ENCODE results near the gene SLC15A3. TPM values are rescaled to one million over a fixed set of nuclear protein-coding genes. Genes with fewer than 3 reads are reported as not detected.

Gene SLC15A3
- total RNA-seq, 2 experiments from 2014 or later = 10.5 to 11.9 TPM

DNA sequence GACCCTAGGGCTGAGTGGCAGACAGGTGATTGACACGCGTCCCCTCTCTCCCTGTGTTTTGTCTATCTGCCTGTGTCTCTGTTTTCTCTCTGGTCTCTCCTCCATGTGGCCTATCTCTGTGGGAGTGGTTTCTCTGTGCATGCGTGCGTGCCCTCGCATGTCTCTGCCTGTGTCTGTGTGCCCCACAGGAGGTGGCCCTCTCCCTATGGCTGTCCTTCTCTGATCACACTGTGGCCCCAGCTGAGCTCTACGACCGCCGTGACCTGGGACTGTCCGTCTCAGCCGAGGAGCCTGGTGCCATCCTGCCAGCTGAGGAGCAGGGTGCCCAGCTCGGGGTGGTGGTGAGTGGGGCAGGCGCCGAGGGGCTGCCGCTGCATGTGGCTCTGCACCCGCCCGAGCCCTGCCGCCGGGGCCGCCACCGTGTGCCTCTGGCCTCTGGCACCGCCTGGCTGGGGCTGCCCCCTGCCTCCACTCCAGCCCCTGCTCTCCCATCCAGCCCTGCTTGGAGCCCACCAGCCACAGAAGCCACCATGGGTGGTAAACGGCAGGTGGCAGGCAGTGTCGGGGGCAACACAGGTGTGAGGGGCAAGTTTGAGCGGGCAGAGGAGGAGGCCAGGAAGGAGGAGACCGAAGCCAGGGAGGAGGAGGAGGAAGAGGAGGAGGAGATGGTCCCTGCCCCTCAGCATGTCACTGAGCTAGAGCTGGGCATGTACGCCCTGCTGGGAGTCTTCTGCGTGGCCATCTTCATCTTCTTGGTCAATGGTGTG is 16.1 kb downstream of the SLC15A3 start:
- Histone ChIP-seq H3K27me3 (ENCODE audit: control insufficient read depth in 1 of 2, insufficient read depth in 2 of 2, low read length in 2 of 2) (peaks cover 0 to 2% of the 10 kb centered on the region in 2 experiments), H3K4me1 (ENCODE audit: insufficient read depth, low read length) (no peaks in the 10 kb centered on the region), H3K4me3 (ENCODE audit: low read length) (no peak overlapping the region), H3K36me3 (ENCODE audit: insufficient read depth, low read length) (no peaks in the 10 kb centered on the region), H3K27ac (ENCODE audit: low read depth in 1 of 2, low read length in 2 of 2) (no peak overlapping the region), H3K9me3 (ENCODE audit: control insufficient read depth in 1 of 2, insufficient read depth in 1 of 2, low read length in 2 of 2) (no peaks in the 10 kb centered on the region)
- no peaks in the 10 kb centered on the region for H3K27me3 Mint-ChIP-seq
- CTCF ChIA-PET = no interaction called here
- TF ChIP-seq, protein P1, sequence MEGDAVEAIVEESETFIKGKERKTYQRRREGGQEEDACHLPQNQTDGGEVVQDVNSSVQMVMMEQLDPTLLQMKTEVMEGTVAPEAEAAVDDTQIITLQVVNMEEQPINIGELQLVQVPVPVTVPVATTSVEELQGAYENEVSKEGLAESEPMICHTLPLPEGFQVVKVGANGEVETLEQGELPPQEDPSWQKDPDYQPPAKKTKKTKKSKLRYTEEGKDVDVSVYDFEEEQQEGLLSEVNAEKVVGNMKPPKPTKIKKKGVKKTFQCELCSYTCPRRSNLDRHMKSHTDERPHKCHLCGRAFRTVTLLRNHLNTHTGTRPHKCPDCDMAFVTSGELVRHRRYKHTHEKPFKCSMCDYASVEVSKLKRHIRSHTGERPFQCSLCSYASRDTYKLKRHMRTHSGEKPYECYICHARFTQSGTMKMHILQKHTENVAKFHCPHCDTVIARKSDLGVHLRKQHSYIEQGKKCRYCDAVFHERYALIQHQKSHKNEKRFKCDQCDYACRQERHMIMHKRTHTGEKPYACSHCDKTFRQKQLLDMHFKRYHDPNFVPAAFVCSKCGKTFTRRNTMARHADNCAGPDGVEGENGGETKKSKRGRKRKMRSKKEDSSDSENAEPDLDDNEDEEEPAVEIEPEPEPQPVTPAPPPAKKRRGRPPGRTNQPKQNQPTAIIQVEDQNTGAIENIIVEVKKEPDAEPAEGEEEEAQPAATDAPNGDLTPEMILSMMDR (IDR thresholded peaks at IDR 0.05) = no peak
- no peaks in the 10 kb centered on the region for H3K36me3 Mint-ChIP-seq (ENCODE audit: low read depth)
- H3K27ac Mint-ChIP-seq = no peak overlapping the region
- POLR2A ChIA-PET = no interaction called here
- H3K4me1 Mint-ChIP-seq (ENCODE audit: low read depth) = no peaks in the 10 kb centered on the region
- H3K9me3 Mint-ChIP-seq = no peaks in the 10 kb centered on the region
- ATAC-seq (ENCODE audit: poor library complexity) = no peak
- no peak overlapping the region for H3K4me3 Mint-ChIP-seq
- intact Hi-C loops (cut with DNase I, micrococcal nuclease) = no loop called here
- no peak for DNase-seq

DNA sequence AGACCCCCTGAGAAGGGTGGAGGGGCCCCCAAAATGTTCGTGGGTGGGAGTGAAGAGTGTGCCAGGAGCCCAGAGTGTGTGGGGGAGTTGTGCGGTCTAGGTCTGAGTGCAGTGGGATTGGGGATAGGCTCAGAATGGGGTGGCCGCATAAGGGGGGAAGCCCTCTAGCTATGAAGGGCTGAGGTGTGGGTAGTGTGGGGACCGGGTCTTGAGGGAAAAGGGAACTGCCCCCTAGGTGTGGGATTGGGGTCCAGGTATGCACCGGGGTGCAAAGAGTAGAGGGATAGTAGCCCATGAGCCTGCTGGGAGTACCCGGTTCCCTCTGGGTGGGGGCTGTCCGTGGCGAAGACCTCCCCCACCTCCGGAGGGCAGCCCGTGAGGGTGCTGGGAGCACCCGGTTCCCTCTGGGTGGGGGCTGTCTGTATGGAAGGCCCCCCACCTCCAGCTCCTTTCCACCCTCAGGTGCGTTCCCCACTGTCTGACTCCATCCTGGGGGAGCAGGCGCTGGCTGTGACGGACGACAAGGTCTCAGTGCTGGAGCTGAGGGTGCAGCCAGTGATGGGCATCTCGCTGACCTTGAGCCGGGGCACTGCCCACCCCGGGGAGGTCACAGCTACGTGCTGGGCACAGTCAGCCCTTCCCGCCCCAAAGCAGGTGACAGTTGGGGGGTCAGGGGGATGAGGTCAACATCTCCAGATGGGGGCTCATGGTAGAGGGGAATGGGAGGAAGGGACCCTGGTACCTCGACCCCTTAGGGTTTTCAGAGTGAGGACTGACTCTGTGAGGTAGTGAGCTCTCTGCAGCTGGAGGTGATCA is 17.0 kb downstream of the SLC15A3 start:
- intact Hi-C loops (cut with DNase I, micrococcal nuclease) = no loop called here
- TF ChIP-seq, protein P1 (IDR thresholded peaks at IDR 0.05) = no peak
- H3K36me3 ChIP-seq (ENCODE audit: insufficient read depth, low read length) = no peaks in the 10 kb centered on the region
- H3K4me1 Mint-ChIP-seq (ENCODE audit: low read depth) = no peaks in the 10 kb centered on the region
- ChIA-PET CTCF (no interaction called here), POLR2A (interaction anchor here (0.6 kb wide), 1 partner anchor 140 kb away, joined by 3 read pairs; no protein-coding TSS in a partner anchor)
- no peak overlapping the region for H3K27ac Mint-ChIP-seq
- H3K36me3 Mint-ChIP-seq (ENCODE audit: low read depth) = no peaks in the 10 kb centered on the region
- no peaks in the 10 kb centered on the region for H3K9me3 Mint-ChIP-seq
- H3K27me3 ChIP-seq (ENCODE audit: control insufficient read depth in 1 of 2, insufficient read depth in 2 of 2, low read length in 2 of 2) = peaks cover 0 to 5% of the 10 kb centered on the region in 2 experiments
- H3K9me3 ChIP-seq (ENCODE audit: control insufficient read depth in 1 of 2, insufficient read depth in 1 of 2, low read length in 2 of 2) = no peaks in the 10 kb centered on the region
- H3K4me3 Mint-ChIP-seq = no peak overlapping the region
- ATAC-seq (ENCODE audit: poor library complexity) (no peak), DNase-seq (no peak)
- no peaks in the 10 kb centered on the region for H3K27me3 Mint-ChIP-seq
- H3K27ac ChIP-seq (ENCODE audit: low read depth in 1 of 2, low read length in 2 of 2) = no peak overlapping the region
- no peaks in the 10 kb centered on the region for H3K4me1 ChIP-seq (ENCODE audit: insufficient read depth, low read length)
- no peak overlapping the region for H3K4me3 ChIP-seq (ENCODE audit: low read length)

DNA sequence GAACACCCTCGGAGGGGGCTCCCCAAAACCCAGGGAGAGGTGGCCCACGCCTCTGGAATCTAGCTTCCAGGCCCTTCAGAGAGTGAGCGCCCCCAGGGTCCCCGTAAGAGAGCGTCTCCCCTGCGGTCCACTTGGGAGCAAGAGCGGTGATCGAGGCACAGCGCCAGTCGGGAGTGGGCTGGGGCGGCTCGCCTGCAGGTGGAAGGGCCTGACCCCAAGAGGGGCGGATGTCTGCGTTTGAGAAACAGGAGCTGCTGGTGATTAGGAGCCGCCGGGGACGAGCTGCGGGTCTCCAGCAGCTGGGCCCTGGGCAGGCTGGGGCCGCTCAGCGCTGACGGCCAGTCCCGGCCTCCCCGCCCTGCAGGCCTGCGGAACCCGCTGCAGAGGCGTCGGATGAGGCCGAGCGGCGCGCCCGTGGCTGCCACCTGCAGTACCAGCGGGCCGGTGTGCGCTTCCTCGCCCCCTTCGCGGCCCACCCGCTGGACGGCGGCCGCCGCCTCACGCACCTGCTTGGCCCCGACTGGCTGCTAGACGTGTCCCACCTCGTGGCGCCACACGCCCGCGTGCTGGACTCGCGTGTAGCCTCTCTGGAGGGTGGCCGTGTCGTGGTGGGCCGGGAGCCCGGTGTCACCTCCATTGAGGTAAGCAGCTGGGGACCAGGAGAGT is 17.7 kb downstream of the SLC15A3 start:
- no peaks in the 10 kb centered on the region for H3K4me1 ChIP-seq (ENCODE audit: insufficient read depth, low read length)
- no peaks in the 10 kb centered on the region for H3K36me3 ChIP-seq (ENCODE audit: insufficient read depth, low read length)
- no peak overlapping the region for H3K4me3 ChIP-seq (ENCODE audit: low read length)
- Mint-ChIP-seq H3K27me3 (no peaks in the 10 kb centered on the region), H3K36me3 (ENCODE audit: low read depth) (no peaks in the 10 kb centered on the region), H3K4me3 (no peak overlapping the region), H3K9me3 (no peaks in the 10 kb centered on the region), H3K27ac (no peak overlapping the region), H3K4me1 (ENCODE audit: low read depth) (no peaks in the 10 kb centered on the region)
- ATAC-seq (ENCODE audit: poor library complexity) = no peak
- no peak for DNase-seq
- peaks cover 0 to 5% of the 10 kb centered on the region in 2 experiments for H3K27me3 ChIP-seq (ENCODE audit: control insufficient read depth in 1 of 2, insufficient read depth in 2 of 2, low read length in 2 of 2)
- intact Hi-C loops (cut with DNase I, micrococcal nuclease) = no loop called here
- no peaks in the 10 kb centered on the region for H3K9me3 ChIP-seq (ENCODE audit: control insufficient read depth in 1 of 2, insufficient read depth in 1 of 2, low read length in 2 of 2)
- ChIA-PET CTCF (no interaction called here), POLR2A (interaction anchor here (0.6 to 0.9 kb wide), 2 partner anchors 21 to 141 kb away, joined by 3 read pairs; no protein-coding TSS in a partner anchor)
- no peak overlapping the region for H3K27ac ChIP-seq (ENCODE audit: low read depth in 1 of 2, low read length in 2 of 2)
- TF ChIP-seq, protein P1 (IDR thresholded peaks at IDR 0.05) = no peak

Data from CD4-positive, alpha-beta T cell (primary cell).